Endothelial cell of umbilical vein (primary cell): ENCODE data around the gene OR51D1. TPM values are rescaled to one million over a fixed set of nuclear protein-coding genes. Genes with fewer than 3 reads are reported as not detected.

Experiments
- BruUV-seq: library from RNA; stranded (reverse); fragments of 400-500 nt; replicated peaks from 2 replicates; lab custom pipeline; 2021; lab: Mats Ljungman, UMichigan
- CTCF ChIA-PET: fragments of 300-600, 350-600 bp; sonication (Branson Sonifier 250); formaldehyde crosslinking; loops from one replicate; lab custom pipeline; 2021; ENCODE audit warnings: antibody characterized with exemption, inconsistent platforms; lab: Charles Lee
- POLR2A ChIA-PET: fragments of 300-600, 350-600 bp; sonication (Branson Sonifier 250); formaldehyde crosslinking; loops from one replicate; lab custom pipeline; 2021; ENCODE audit warnings: antibody characterized with exemption, inconsistent platforms; lab: Charles Lee
- DNase-seq: peaks from one replicate; pipeline ENCODE4 v3.0.0-alpha.2; 2011; ENCODE audit warnings: low read depth, low spot score
- FAIRE-seq: peaks from 2 replicates; lab custom pipeline; 2011; peaks lifted over from hg19 to GRCh38; lab: Jason Lieb, UNC
- H2AFZ ChIP-seq: 2 replicates; pipeline ENCODE4 v1.6.0; 2012; ENCODE audit warnings: low read depth, low read length, control low read depth, inconsistent platforms
- H3K27ac ChIP-seq: 2 replicates; pipeline ENCODE4 v1.5.1; 2011; ENCODE audit warnings: low read depth, mild to moderate bottlenecking, control low read depth, low read length, moderate library complexity; ENCODE audit not compliant: insufficient read depth
- H3K27me3 ChIP-seq, 2 experiments: 2 replicates each; pipeline versions ENCODE4 v1.6.0 to v1.6.1; 2011; ENCODE audit warnings: low read length in 2 of 2, mixed read lengths in 1 of 2; ENCODE audit not compliant: control insufficient read depth in 2 of 2, insufficient read depth in 2 of 2
- H3K36me3 ChIP-seq, 2 experiments: 2 replicates in 1 of 2; 3 replicates in 1 of 2; pipeline ENCODE4 v1.5.1; 2011; ENCODE audit warnings: low read length in 2 of 2, mild to moderate bottlenecking in 1 of 2, moderate library complexity in 1 of 2; ENCODE audit not compliant: control insufficient read depth in 2 of 2, insufficient read depth in 2 of 2; ENCODE audit errors: extremely low read depth in 1 of 2
- H3K4me1 ChIP-seq: 3 replicates; pipeline ENCODE4 v1.5.1; 2011; ENCODE audit warnings: mild to moderate bottlenecking, low read length; ENCODE audit not compliant: control insufficient read depth, insufficient read depth; ENCODE audit errors: extremely low read depth
- H3K4me2 ChIP-seq: 2 replicates; pipeline ENCODE4 v1.6.1; 2011; ENCODE audit warnings: low read length, control low read depth, mixed read lengths; ENCODE audit not compliant: insufficient read depth
- H3K4me3 ChIP-seq, 3 experiments: fragments of 200-600 bp in 1 of 3; sonication (generic), shearing (Covaris generic) in 1 of 3; replicated peaks in 1 of 3; 2 replicates each; pipeline ENCODE4 v1.5.1; 2011 to 2016; ENCODE audit warnings: control low read depth in 3 of 3, low read length in 3 of 3, mild to moderate bottlenecking in 2 of 3, inconsistent platforms in 1 of 3, low read depth in 1 of 3, moderate library complexity in 1 of 3; ENCODE audit not compliant: insufficient read depth in 1 of 3
- H3K79me2 ChIP-seq: 2 replicates; pipeline ENCODE4 v1.6.0; 2012; ENCODE audit warnings: low read length, inconsistent platforms; ENCODE audit not compliant: control insufficient read depth, insufficient read depth
- H3K9ac ChIP-seq: replicated peaks from 2 replicates; pipeline ENCODE3; 2011; ENCODE audit warnings: low read length, control low read depth; ENCODE audit not compliant: insufficient read depth; ENCODE audit errors: extremely low read depth
- H3K9me1 ChIP-seq: replicated peaks from 3 replicates; pipeline ENCODE4 v1.6.0; 2011; ENCODE audit warnings: mild to moderate bottlenecking, low read length; ENCODE audit not compliant: control insufficient read depth, insufficient read depth; ENCODE audit errors: extremely low read depth
- H3K9me3 ChIP-seq: replicated peaks from 2 replicates; pipeline ENCODE4 v1.5.1; 2012; ENCODE audit warnings: low read length, inconsistent platforms; ENCODE audit not compliant: control insufficient read depth, insufficient read depth
- H4K20me1 ChIP-seq: replicated peaks from 2 replicates; pipeline ENCODE3; 2011; ENCODE audit warnings: mild to moderate bottlenecking, low read length; ENCODE audit not compliant: control insufficient read depth, insufficient read depth; ENCODE audit errors: extremely low read depth
- CTCF ChIP-seq, 2 donors: IDR thresholded peaks; 1 replicate in 1 of 2; 2 replicates in 1 of 2; pipeline ENCODE4 v1.5.1; 2011; ENCODE audit warnings: low read length in 2 of 2, mild to moderate bottlenecking in 2 of 2, moderate library complexity in 2 of 2, control low read depth in 1 of 2, inconsistent platforms in 1 of 2, low read depth in 1 of 2; ENCODE audit not compliant: insufficient read depth in 1 of 2; ENCODE audit errors: extremely low read depth in 1 of 2
- EZH2 ChIP-seq: IDR thresholded peaks from 2 replicates; pipeline ENCODE4 v1.6.1; 2012; ENCODE audit warnings: borderline replicate concordance, low read depth, mild to moderate bottlenecking, moderate library complexity, low read length, inconsistent platforms; ENCODE audit not compliant: severe bottlenecking
- FOS ChIP-seq: IDR thresholded peaks from 2 replicates; pipeline ENCODE4 v1.6.1; 2011; ENCODE audit warnings: mild to moderate bottlenecking, low read length, moderate library complexity, borderline replicate concordance; ENCODE audit not compliant: insufficient read depth
- GATA2 ChIP-seq: IDR thresholded peaks from 2 replicates; pipeline ENCODE4 v1.7.0; 2011; ENCODE audit warnings: low read depth, mild to moderate bottlenecking, moderate library complexity, mixed read lengths, low read length; ENCODE audit not compliant: insufficient read length, insufficient read depth
- JUN ChIP-seq: IDR thresholded peaks from 2 replicates; pipeline ENCODE4 v1.6.1; 2011; ENCODE audit warnings: borderline replicate concordance, low read depth; ENCODE audit not compliant: insufficient read length, insufficient read depth
- MYC ChIP-seq: IDR thresholded peaks from one replicate; pipeline ENCODE4 v1.6.1; 2011; ENCODE audit warnings: mild to moderate bottlenecking, low read depth, low read length
- POLR2A ChIP-seq: IDR thresholded peaks from 2 replicates; pipeline ENCODE4 v1.6.1; 2012; ENCODE audit warnings: low read depth, mild to moderate bottlenecking, control low read depth, low read length
- POLR2AphosphoS5 ChIP-seq: IDR thresholded peaks from 2 replicates; pipeline ENCODE4 v1.6.1; 2012; ENCODE audit warnings: low read depth, mild to moderate bottlenecking, control low read depth, low read length, moderate library complexity; ENCODE audit not compliant: insufficient read depth
- dilution Hi-C: fragments of 300-500 bp; cut with MboI; formaldehyde crosslinking; loops from one replicate; pipeline ENCODE4 v1.15.0; 2019; ENCODE audit warnings: low sequenced_read_pairs; ENCODE audit not compliant: extremely low pct_ligation_motif_present
- intact Hi-C: fragments of 100-400 bp; cut with micrococcal nuclease; formaldehyde crosslinking; loops from one replicate; pipeline ENCODE4 v1.10.0; 2022
- polyA plus RNA-seq, 4 experiments: library from polyadenylated mRNA; depleted of rRNA in 3 of 4; stranded (reverse) in 3 of 4; unstranded in 1 of 4; fragments of >200 nt; gene quantifications; 2 replicates each; pipeline versions ENCODE4 v1.2.1 to v1.2.3, GENCODE V29; 2011 to 2012; ENCODE audit warnings: missing spikeins in 1 of 4
- total RNA-seq: library from RNA; stranded (reverse); gene quantifications from 2 replicates; pipeline ENCODE4 v1.2.3, GENCODE V29; 2021
- TF ChIP-seq, protein P1 (sequence below): IDR thresholded peaks from 2 replicates; pipeline ENCODE4 v1.6.1; 2011; ENCODE audit not compliant: insufficient read depth, insufficient read length

The OR51D1 gene
- total and polyA plus RNA-seq, 2 donors (not counting 3 experiments of a cell fraction or from before 2014, with no cell fraction given) = not detected

DNA sequence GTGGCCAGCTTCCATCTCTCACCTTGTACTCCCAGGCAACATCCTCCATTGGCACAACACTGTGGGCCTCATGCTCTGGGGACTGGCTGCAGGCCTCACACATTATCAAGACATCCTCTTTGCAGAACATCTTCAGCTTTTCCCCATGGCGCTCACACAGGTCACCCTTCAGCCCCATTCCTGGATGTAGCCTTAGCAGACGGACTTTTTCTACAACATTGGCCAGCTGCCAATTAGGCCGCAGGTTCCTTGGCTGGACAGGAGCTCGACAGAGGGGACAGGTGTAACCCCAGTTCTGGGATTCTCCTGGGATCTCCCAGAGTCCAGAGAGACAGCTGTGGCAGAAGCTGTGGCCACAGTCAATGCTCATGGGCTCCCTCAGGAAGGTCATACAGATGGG, 32.2 kb upstream of the OR51D1 start:
- no peaks in the 10 kb centered on the region for H3K79me2 ChIP-seq
- dilution Hi-C loops (no loop called here), intact Hi-C loops (loop anchor here (5.0 to 10.0 kb wide), 3 partner anchors 123 to 1630 kb away; partner anchors contain the start of genes CNGA4, FHIP1B, OR52K1 and TRIM21)

More for the DNA sequence above, 32.2 kb upstream of the OR51D1 start:
- no peaks in the 10 kb centered on the region for H3K9me1 ChIP-seq
- H3K27ac ChIP-seq = no peak overlapping the region
- ChIA-PET POLR2A (no interaction called here), CTCF (no interaction called here)
- no peak overlapping the region for H2AFZ ChIP-seq
- no peaks in the 10 kb centered on the region for H3K27me3 ChIP-seq
- H3K4me2 ChIP-seq = no peak overlapping the region
- H3K9ac ChIP-seq = no peak overlapping the region
- H3K36me3 ChIP-seq = peaks cover 3 to 19% of the 10 kb centered on the region in 2 experiments
- no peak overlapping the region for H3K4me3 ChIP-seq
- FAIRE-seq (no peak), DNase-seq (no peak)
- H4K20me1 ChIP-seq = no peaks in the 10 kb centered on the region
- TF ChIP-seq, protein P1, sequence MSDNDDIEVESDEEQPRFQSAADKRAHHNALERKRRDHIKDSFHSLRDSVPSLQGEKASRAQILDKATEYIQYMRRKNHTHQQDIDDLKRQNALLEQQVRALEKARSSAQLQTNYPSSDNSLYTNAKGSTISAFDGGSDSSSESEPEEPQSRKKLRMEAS = no peak
- TF ChIP-seq EZH2 = no peak
- TF ChIP-seq MYC = no peak
- TF ChIP-seq POLR2AphosphoS5 = no peak
- TF ChIP-seq FOS = no peak
- no peak for TF ChIP-seq CTCF (IDR thresholded peaks at IDR 0.05; ENCODE audit: extremely low read depth in 1 of 2, insufficient read depth in 1 of 2, low read depth in 1 of 2, low read length in 2 of 2)
- TF ChIP-seq GATA2 = no peak
- TF ChIP-seq JUN = no peak
- no peak for TF ChIP-seq POLR2A
- no peaks in the 10 kb centered on the region for H3K9me3 ChIP-seq
- H3K4me1 ChIP-seq = peaks cover 10% of the 10 kb centered on the region
- no TSS peak for BruUV-seq
